ENCODE results near the gene PPIB.

Gene PPIB

GRCh38 chr15:64162869-64163658, at the start of gene PPIB:
Gene PPIB (minus strand): TSS chr15:64163022. CDS start chr15:64162986, 36 bp downstream.
- DNase-seq, result peak; percentile 98

- DNase-seq, result no peak
Measured at GRCh38 chr15:64211696-64212095, 48.9 kb upstream of the PPIB start.

- DNase-seq, result no peak
Measured at GRCh38 chr15:64210371-64210770, 47.5 kb upstream of the PPIB start.

- no peak for DNase-seq
Measured at GRCh38 chr15:64209680-64210334, 47.0 kb upstream of the PPIB start.

- DNase-seq, result no peak
Measured at GRCh38 chr15:64205202-64205601, 42.4 kb upstream of the PPIB start.

- DNase-seq, result no peak
Measured at GRCh38 chr15:64197425-64197824, 34.6 kb upstream of the PPIB start.

- DNase-seq, result no peak
Measured at GRCh38 chr15:64193971-64194370, 31.1 kb upstream of the PPIB start.

- no peak for DNase-seq
Measured at GRCh38 chr15:64191971-64192830, 29.4 kb upstream of the PPIB start.

GRCh38 chr15:64187396-64188191, 24.8 kb upstream of the PPIB start:
- no peak for DNase-seq

GRCh38 chr15:64185146-64185911, 22.5 kb upstream of the PPIB start:
- no peak for DNase-seq

GRCh38 chr15:64182859-64183370, 20.1 kb upstream of the PPIB start:
- no peak for DNase-seq

GRCh38 chr15:64180235-64180824, 17.5 kb upstream of the PPIB start:
- DNase-seq, result no peak

GRCh38 chr15:64166102-64166890, 3.5 kb upstream of the PPIB start:
- DNase-seq, result no peak

GRCh38 chr15:64164436-64164835, 1.6 kb upstream of the PPIB start:
- no peak for DNase-seq

GRCh38 chr15:64163659-64164362, 989 bp upstream of the PPIB start:
- DNase-seq, result no peak

- DNase-seq, result peak; percentile 76
Measured at GRCh38 chr15:64162478-64162868, 349 bp downstream of the PPIB start.

- DNase-seq, result no peak
Measured at GRCh38 chr15:64161688-64162477, 939 bp downstream of the PPIB start.

- no peak for DNase-seq
Measured at GRCh38 chr15:64158363-64159134, 4.3 kb downstream of the PPIB start.
